H1 (cell line): ENCODE data around the gene RFX3. TPM values are rescaled to one million over a fixed set of nuclear protein-coding genes. Genes with fewer than 3 reads are reported as not detected.

Experiments
- ASH2L ChIP-seq: fragments of 200-600, 300-600 bp; sonication (generic); IDR thresholded peaks from one replicate; pipeline ENCODE4 v1.7.1; 2017; ENCODE audit warnings: low read length
- CHD2 ChIP-seq: IDR thresholded peaks from 2 replicates; pipeline ENCODE4 v1.6.1; 2012; ENCODE audit warnings: low read length, improper control_type of control experiment
- CTCF ChIP-seq, 3 experiments: IDR thresholded peaks; 1 replicate in 2 of 3; 2 replicates in 1 of 3; pipeline versions ENCODE4 v1.5.1 to v1.6.1; 2011; ENCODE audit warnings: low read length in 3 of 3, mild to moderate bottlenecking in 3 of 3, inconsistent platforms in 2 of 3, low read depth in 1 of 3, moderate library complexity in 1 of 3; ENCODE audit not compliant: insufficient read depth in 1 of 3; ENCODE audit errors: control extremely low read depth in 1 of 3
- EGR1 ChIP-seq: IDR thresholded peaks from 2 replicates; pipeline ENCODE4 v1.6.1; 2011; ENCODE audit warnings: low read depth, low read length, borderline replicate concordance
- GABPA ChIP-seq: IDR thresholded peaks from 2 replicates; pipeline ENCODE4 v1.6.1; 2011; ENCODE audit warnings: mild to moderate bottlenecking, low read length, moderate library complexity, borderline replicate concordance; ENCODE audit not compliant: insufficient read depth
- GTF2F1 ChIP-seq: IDR thresholded peaks from 2 replicates; pipeline ENCODE4 v1.6.1; 2012; ENCODE audit warnings: low read depth, low read length, improper control_type of control experiment, borderline replicate concordance
- HDAC2 ChIP-seq, 2 experiments: fragments of 300-600 bp in 1 of 2; sonication (generic) in 1 of 2; IDR thresholded peaks; 2 replicates each; pipeline ENCODE4 v1.6.1; 2011 to 2012; ENCODE audit warnings: low read depth in 2 of 2, low read length in 2 of 2, mild to moderate bottlenecking in 2 of 2, moderate library complexity in 2 of 2, borderline replicate concordance in 1 of 2, inconsistent platforms in 1 of 2
- PHF8 ChIP-seq: fragments of 200-600 bp; sonication (generic); conservative IDR thresholded peaks from 2 replicates; pipeline ENCODE4 v1.7.1; 2012; ENCODE audit warnings: low read depth, mild to moderate bottlenecking, inconsistent platforms, low read length, moderate library complexity
- POU5F1 ChIP-seq: IDR thresholded peaks from 2 replicates; pipeline ENCODE4 v1.6.1; 2011; ENCODE audit warnings: low read depth, mild to moderate bottlenecking, low read length, moderate library complexity
- RAD21 ChIP-seq, 2 experiments: IDR thresholded peaks in 1 of 2; conservative IDR thresholded peaks in 1 of 2; 2 replicates each; pipeline ENCODE4 v1.6.1; 2011; ENCODE audit warnings: low read depth in 2 of 2, low read length in 2 of 2, improper control_type of control experiment in 1 of 2, inconsistent platforms in 1 of 2, mild to moderate bottlenecking in 1 of 2, moderate library complexity in 1 of 2
- RBBP5 ChIP-seq: IDR thresholded peaks from 2 replicates; pipeline ENCODE4 v1.7.1; 2012; ENCODE audit warnings: low read depth, mild to moderate bottlenecking, inconsistent platforms, low read length, moderate library complexity, borderline replicate concordance
- SP1 ChIP-seq: IDR thresholded peaks from 2 replicates; pipeline ENCODE4 v1.6.1; 2011; ENCODE audit warnings: low read depth, low read length
- SP4 ChIP-seq: IDR thresholded peaks from 2 replicates; pipeline ENCODE4 v1.6.1; 2012; ENCODE audit warnings: low read length, inconsistent platforms
- TBP ChIP-seq: IDR thresholded peaks from 2 replicates; pipeline ENCODE4 v1.6.1; 2011; ENCODE audit warnings: low read depth, low read length, improper control_type of control experiment
- TCF12 ChIP-seq: IDR thresholded peaks from 2 replicates; pipeline ENCODE4 v1.6.1; 2011; ENCODE audit warnings: low read depth, mild to moderate bottlenecking, low read length
- polyA plus RNA-seq, 7 experiments: library from polyadenylated mRNA; depleted of rRNA in 3 of 7; stranded (reverse) in 5 of 7; unstranded in 2 of 7; fragments of >200 nt in 5 of 7; fragments of 200-250 nt in 2 of 7; gene quantifications; 1 replicate in 5 of 7; 2 replicates in 1 of 7; 4 replicates in 1 of 7; pipeline versions ENCODE4 v1.2.1 to v1.2.3, GENCODE V29; 2011 to 2013; ENCODE audit warnings: missing spikeins in 2 of 7, mixed read lengths in 2 of 7
- total RNA-seq: library from RNA; stranded (reverse); fragmentation: NEBNext Ultra II Directional; extraction: Animal tissue kit (Norgen Biotek cat#: 25700); gene quantifications from 2 replicates; pipeline ENCODE4 v1.2.1, GENCODE V29; 2021

The RFX3 gene
- total and polyA plus RNA-seq, 2 of the 8 experiments (the other 6 are each of a cell fraction or from before 2014, with no cell fraction given) = 4.9 to 22.6 TPM

- TF ChIP-seq CTCF (IDR thresholded peaks at IDR 0.05; ENCODE audit: control extremely low read depth in 1 of 3, insufficient read depth in 1 of 3, low read depth in 1 of 3, low read length in 3 of 3) (no peak), ASH2L (peak; percentile 32), RAD21 (IDR thresholded peaks at IDR 0.05 in 1 of 2, conservative IDR thresholded peaks at IDR 0.05 in 1 of 2; ENCODE audit: low read depth in 2 of 2, low read length in 2 of 2) (no peak), RBBP5 (peak; percentile 84; the same call in 1 of the 2 replicates), HDAC2 (IDR thresholded peaks at IDR 0.05; ENCODE audit: borderline replicate concordance in 1 of 2, low read depth in 2 of 2, low read length in 2 of 2) (peak in 1 of 2 experiments; percentile 92; a peak in 2 of 4 replicates), CHD2 (no peak), PHF8 (0 out of 2 replicates have a peak, but pooled peaks have one; percentile 11), GABPA (no peak), SP4 (no peak), POU5F1 (no peak), SP1 (no peak), EGR1 (no peak), TCF12 (no peak), GTF2F1 (no peak), TBP (peak; percentile 26; the same call in 1 of the 2 replicates)
- TF ChIP-seq, all 59 proteins: peak for 7
These were observed 535 bp downstream of the RFX3 start (continued) for GRCh38 chr9:3525096-3525835.
